Natural killer cell (primary cell): Measurements from ENCODE around the gene LIPA. TPM values are rescaled to one million over a fixed set of nuclear protein-coding genes. Genes with fewer than 3 reads are reported as not detected.
A peak's percentile ranks its signal among the peaks of the same experiment; 100 is the strongest.
"Not testable (repeated sequence)": the region's sequence is repeated elsewhere in the genome, so short reads cannot be mapped to it uniquely, and the experiment has no call there.

Experiments
- ATAC-seq, 3 donors: fragments of 150-1000 bp in 2 of 3; fragments of 200-7000 bp in 1 of 3; cut with Tn5 transposase; 1 replicate in 1 of 3; 2 replicates in 2 of 3; pipeline ENCODE4 v1.10.0; 2021; ENCODE audit warnings: mild to moderate bottlenecking in 2 of 3, moderate library complexity in 2 of 3
- DNase-seq, 2 donors: peaks; one replicate each; pipeline versions ENCODE4 v3.0.0 to v3.0.0-alpha.2; 2013 to 2021; ENCODE audit warnings: mixed read lengths in 1 of 2
- H3K27ac ChIP-seq: one replicate; pipeline ENCODE4 v1.5.1; 2013; ENCODE audit warnings: mild to moderate bottlenecking, low read length
- H3K27me3 ChIP-seq: one replicate; pipeline ENCODE4 v1.6.1; 2013; ENCODE audit warnings: low read length; ENCODE audit not compliant: control insufficient read depth, insufficient read depth
- H3K36me3 ChIP-seq: one replicate; pipeline ENCODE4 v1.6.1; 2013; ENCODE audit warnings: low read length; ENCODE audit not compliant: control insufficient read depth, insufficient read depth
- H3K4me1 ChIP-seq: one replicate; pipeline ENCODE4 v1.6.1; 2013; ENCODE audit warnings: low read length; ENCODE audit not compliant: control insufficient read depth, insufficient read depth
- H3K4me3 ChIP-seq: one replicate; pipeline ENCODE4 v1.5.1; 2013; ENCODE audit warnings: low read length
- H3K9me3 ChIP-seq: one replicate; pipeline ENCODE4 v1.6.1; 2013; ENCODE audit warnings: low read length; ENCODE audit not compliant: control insufficient read depth, insufficient read depth
- H3K27ac Mint-ChIP-seq, 2 donors: one replicate each; pipeline ENCODE4 v1.8.0; 2022; ENCODE audit warnings: mild to moderate bottlenecking in 2 of 2, mixed read lengths in 2 of 2, moderate library complexity in 1 of 2
- H3K27me3 Mint-ChIP-seq, 2 donors: one replicate each; pipeline ENCODE4 v1.8.0; 2022; ENCODE audit warnings: low read depth in 2 of 2, mixed read lengths in 2 of 2
- H3K36me3 Mint-ChIP-seq: one replicate; pipeline ENCODE4 v1.8.0; 2022; ENCODE audit warnings: mixed read lengths
- H3K4me1 Mint-ChIP-seq, 2 donors: one replicate each; pipeline ENCODE4 v1.8.0; 2022; ENCODE audit warnings: mixed read lengths in 2 of 2
- H3K4me3 Mint-ChIP-seq: one replicate; pipeline ENCODE4 v1.8.0; 2022; ENCODE audit warnings: mild to moderate bottlenecking, moderate library complexity, mixed read lengths
- H3K9me3 Mint-ChIP-seq, 2 donors: one replicate each; pipeline ENCODE4 v1.8.0; 2022; ENCODE audit warnings: mixed read lengths in 2 of 2
- WGBS: methylation state at CpG from one replicate; pipeline ENCODE4 v1.1.7; 2013; ENCODE audit warnings: missing lambda C conversion rate; ENCODE audit not compliant: insufficient coverage; 5-methylcytosine and 5-hydroxymethylcytosine counted together
- intact Hi-C: fragments of 100-400 bp; cut with micrococcal nuclease; formaldehyde crosslinking; loops from one replicate; pipeline ENCODE4 v1.14.2; 2022
- total RNA-seq, 4 donors: library from RNA; stranded (reverse); fragments of 120-200 nt in 1 of 4; gene quantifications; one replicate each; pipeline versions ENCODE4 v1.2.3 to v1.2.4, GENCODE V29; 2013 to 2022
- TF ChIP-seq, protein P1 (sequence below): fragments of 200-600 bp; IDR thresholded peaks from one replicate; pipeline ENCODE4 v1.8.0; 2022; ENCODE audit warnings: antibody characterized with exemption

Gene LIPA
- total RNA-seq, 3 donors from 2014 or later (not counting 1 experiment from before 2014, with no cell fraction given), result 41.0 to 43.3 (median 41.1) TPM

DNA sequence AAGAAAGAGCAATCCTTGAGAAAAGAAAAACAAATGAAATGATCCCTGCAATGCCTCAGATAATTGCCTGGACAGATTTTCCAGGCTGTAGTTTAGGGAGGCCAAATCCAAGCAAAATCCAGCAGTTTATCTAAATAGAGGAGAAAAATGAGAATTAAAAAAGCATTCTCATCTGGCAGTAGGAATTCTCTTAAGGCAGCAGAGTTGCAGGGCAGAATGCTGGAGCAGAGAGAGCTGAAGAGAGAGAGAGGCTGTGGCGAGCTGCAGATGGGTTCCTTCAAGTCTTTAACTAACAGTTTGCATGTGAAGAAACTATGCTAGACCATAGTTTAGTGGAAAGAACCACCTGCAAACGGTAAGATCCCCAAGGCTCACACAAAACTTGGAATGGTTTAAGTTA, 6.0 kb upstream of the LIPA start:
- DNase-seq (no peak), ATAC-seq (no peak)
- no peaks in the 10 kb centered on the region for H3K9me3 Mint-ChIP-seq
- H3K27ac Mint-ChIP-seq, result no peak overlapping the region
- intact Hi-C loops, result no loop called here
- H3K9me3 ChIP-seq, result peaks cover 4% of the 10 kb centered on the region
- H3K4me1 ChIP-seq, result peaks cover 4% of the 10 kb centered on the region
- H3K4me3 Mint-ChIP-seq, result no peak overlapping the region
- H3K36me3 Mint-ChIP-seq, result no peaks in the 10 kb centered on the region
- no peak overlapping the region for H3K4me3 ChIP-seq
- 86% methylated on average over 2 of the region's 2 CpGs for WGBS
- no peaks in the 10 kb centered on the region for H3K27me3 ChIP-seq
- H3K27ac ChIP-seq, result no peak overlapping the region
- H3K4me1 Mint-ChIP-seq, result no peaks in the 10 kb centered on the region
- H3K27me3 Mint-ChIP-seq, result peaks cover 25 to 43% of the 10 kb centered on the region in 2 donors
- TF ChIP-seq, protein P1, sequence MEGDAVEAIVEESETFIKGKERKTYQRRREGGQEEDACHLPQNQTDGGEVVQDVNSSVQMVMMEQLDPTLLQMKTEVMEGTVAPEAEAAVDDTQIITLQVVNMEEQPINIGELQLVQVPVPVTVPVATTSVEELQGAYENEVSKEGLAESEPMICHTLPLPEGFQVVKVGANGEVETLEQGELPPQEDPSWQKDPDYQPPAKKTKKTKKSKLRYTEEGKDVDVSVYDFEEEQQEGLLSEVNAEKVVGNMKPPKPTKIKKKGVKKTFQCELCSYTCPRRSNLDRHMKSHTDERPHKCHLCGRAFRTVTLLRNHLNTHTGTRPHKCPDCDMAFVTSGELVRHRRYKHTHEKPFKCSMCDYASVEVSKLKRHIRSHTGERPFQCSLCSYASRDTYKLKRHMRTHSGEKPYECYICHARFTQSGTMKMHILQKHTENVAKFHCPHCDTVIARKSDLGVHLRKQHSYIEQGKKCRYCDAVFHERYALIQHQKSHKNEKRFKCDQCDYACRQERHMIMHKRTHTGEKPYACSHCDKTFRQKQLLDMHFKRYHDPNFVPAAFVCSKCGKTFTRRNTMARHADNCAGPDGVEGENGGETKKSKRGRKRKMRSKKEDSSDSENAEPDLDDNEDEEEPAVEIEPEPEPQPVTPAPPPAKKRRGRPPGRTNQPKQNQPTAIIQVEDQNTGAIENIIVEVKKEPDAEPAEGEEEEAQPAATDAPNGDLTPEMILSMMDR, result no peak
- H3K36me3 ChIP-seq, result no peaks in the 10 kb centered on the region

DNA sequence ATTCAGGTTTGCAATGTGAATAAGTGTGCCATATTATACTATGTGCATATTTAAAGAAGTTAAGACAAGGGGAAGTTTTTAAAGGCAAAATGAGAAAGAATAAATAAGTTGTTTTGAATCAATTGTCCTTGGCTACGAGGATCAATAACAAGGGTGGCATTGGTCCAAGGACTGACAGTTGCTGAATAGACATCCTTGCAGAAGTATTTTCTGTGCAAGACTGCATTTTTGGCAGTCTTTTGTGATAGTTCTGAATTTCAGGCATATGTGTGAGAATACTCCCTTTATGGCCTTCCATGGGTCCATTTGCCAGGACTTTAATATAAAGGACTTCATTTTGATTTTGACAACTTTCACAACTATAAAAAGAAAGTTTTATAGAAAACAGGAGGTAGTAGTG, 5.4 kb upstream of the LIPA start:
- Histone ChIP-seq H3K27ac (no peak overlapping the region), H3K4me1 (peaks cover 4% of the 10 kb centered on the region), H3K36me3 (no peaks in the 10 kb centered on the region), H3K27me3 (no peaks in the 10 kb centered on the region), H3K9me3 (peaks cover 4% of the 10 kb centered on the region), H3K4me3 (no peak overlapping the region)
- DNase-seq (no peak), ATAC-seq (no peak)
- TF ChIP-seq, protein P1, result no peak
- H3K27ac Mint-ChIP-seq, result no peak overlapping the region
- 87% methylated on average over 1 of the region's 1 CpG for WGBS
- intact Hi-C loops, result no loop called here
- no peak overlapping the region for H3K4me3 Mint-ChIP-seq
- H3K9me3 Mint-ChIP-seq, result no peaks in the 10 kb centered on the region
- H3K4me1 Mint-ChIP-seq, result peaks cover 0 to 5% of the 10 kb centered on the region in 2 donors
- peaks cover 25 to 43% of the 10 kb centered on the region in 2 donors for H3K27me3 Mint-ChIP-seq
- H3K36me3 Mint-ChIP-seq, result no peaks in the 10 kb centered on the region

DNA sequence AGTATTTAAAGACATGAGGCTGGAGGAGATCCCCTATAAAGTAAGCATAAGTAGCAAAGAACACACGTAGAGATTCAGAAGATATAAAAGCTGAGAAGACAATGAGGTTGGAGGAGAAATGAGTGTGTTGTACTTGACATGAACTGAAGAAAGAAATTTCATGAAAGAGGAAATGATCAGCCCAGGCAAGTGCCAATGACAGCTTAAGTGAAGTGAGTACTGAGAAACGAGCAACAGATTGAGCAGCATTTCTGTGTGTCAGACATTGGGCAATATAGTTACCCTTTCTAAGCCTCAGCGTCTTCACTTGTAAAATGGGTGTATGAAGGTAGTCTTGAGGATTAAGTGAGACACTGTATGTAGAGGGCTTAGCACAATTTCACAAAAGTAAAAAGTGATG, 4.8 kb upstream of the LIPA start:
- H3K4me1 ChIP-seq, result peaks cover 4% of the 10 kb centered on the region
- H3K27me3 ChIP-seq, result no peaks in the 10 kb centered on the region
- H3K27ac ChIP-seq, result no peak overlapping the region
- DNase-seq, result no peak
- no peak overlapping the region for H3K4me3 Mint-ChIP-seq
- H3K36me3 ChIP-seq, result no peaks in the 10 kb centered on the region
- 75% methylated on average over 3 of the region's 3 CpGs for WGBS
- no peaks in the 10 kb centered on the region for H3K9me3 Mint-ChIP-seq
- peaks cover 25 to 43% of the 10 kb centered on the region in 2 donors for H3K27me3 Mint-ChIP-seq
- no peak overlapping the region for H3K27ac Mint-ChIP-seq
- peaks cover 4% of the 10 kb centered on the region for H3K9me3 ChIP-seq
- TF ChIP-seq, protein P1, result no peak
- intact Hi-C loops, result no loop called here
- no peak for ATAC-seq
- no peak overlapping the region for H3K4me3 ChIP-seq
- H3K4me1 Mint-ChIP-seq, result peaks cover 0 to 9% of the 10 kb centered on the region in 2 donors
- no peaks in the 10 kb centered on the region for H3K36me3 Mint-ChIP-seq

DNA sequence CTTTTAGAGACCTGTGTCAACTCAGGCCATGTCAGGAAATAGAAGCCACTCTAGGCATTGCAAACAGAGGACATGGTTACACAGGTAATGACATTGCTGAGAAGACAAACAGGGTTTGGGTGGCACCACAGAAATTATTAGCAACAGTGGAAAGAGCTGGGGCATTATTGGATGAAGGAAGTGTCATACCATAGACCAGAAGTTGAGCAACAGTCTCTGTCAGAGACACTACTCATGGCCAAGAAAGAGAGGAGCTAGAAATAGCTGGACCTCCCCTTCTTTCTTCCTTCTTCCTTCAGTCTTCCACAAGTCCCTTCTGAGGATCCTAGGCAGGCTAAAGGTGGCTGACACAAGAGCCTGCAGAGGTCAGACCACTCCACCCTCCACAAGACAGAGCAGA, 4.2 kb upstream of the LIPA start:
- Histone ChIP-seq H3K27ac (no peak overlapping the region), H3K4me1 (peaks cover 10% of the 10 kb centered on the region), H3K27me3 (no peaks in the 10 kb centered on the region), H3K9me3 (peaks cover 4% of the 10 kb centered on the region), H3K4me3 (no peak overlapping the region), H3K36me3 (no peaks in the 10 kb centered on the region)
- ATAC-seq (no peak), DNase-seq (no peak)
- TF ChIP-seq, protein P1, result no peak
- H3K36me3 Mint-ChIP-seq, result no peaks in the 10 kb centered on the region
- peaks cover 25 to 43% of the 10 kb centered on the region in 2 donors for H3K27me3 Mint-ChIP-seq
- H3K9me3 Mint-ChIP-seq, result no peaks in the 10 kb centered on the region
- H3K27ac Mint-ChIP-seq, result peak overlapping the region in 1 of 2 donors; percentile 5
- peaks cover 5 to 14% of the 10 kb centered on the region in 2 donors for H3K4me1 Mint-ChIP-seq
- intact Hi-C loops, result no loop called here
- H3K4me3 Mint-ChIP-seq, result no peak overlapping the region

DNA sequence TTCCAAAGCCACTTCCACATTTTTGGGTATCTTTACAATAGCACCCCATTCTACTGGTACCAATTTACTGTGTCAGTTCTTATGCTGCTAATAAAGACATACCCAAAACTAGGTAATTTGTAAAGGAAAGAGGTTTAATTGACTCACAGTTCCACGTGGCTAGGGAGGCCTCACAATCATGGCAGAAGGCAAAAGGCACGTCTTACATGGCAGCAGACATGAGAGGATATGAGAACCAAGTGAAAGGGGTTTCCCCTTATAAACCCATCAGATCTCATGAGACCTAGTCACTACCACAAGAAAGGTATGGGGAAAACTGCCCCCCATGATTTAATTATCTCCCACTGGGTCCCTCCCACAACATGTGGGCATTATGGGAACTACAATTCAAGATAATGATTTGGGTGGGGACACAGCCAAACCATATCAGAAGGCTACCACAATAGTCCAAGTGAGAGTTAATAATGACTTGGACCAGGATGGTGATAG, 3.6 kb upstream of the LIPA start:
- H3K9me3 ChIP-seq, H3K36me3 Mint-ChIP-seq, H3K36me3 ChIP-seq, H3K27ac ChIP-seq, H3K4me3 ChIP-seq, H3K4me1 ChIP-seq, intact Hi-C loops, H3K4me3 Mint-ChIP-seq, DNase-seq, H3K27me3 ChIP-seq, H3K9me3 Mint-ChIP-seq, ATAC-seq: not testable (repeated sequence)
- peak overlapping the region in 1 of 2 donors; percentile 5 for H3K27ac Mint-ChIP-seq
- WGBS, result 71% methylated on average over 2 of the region's 2 CpGs
- peaks cover 10 to 18% of the 10 kb centered on the region in 2 donors for H3K4me1 Mint-ChIP-seq
- H3K27me3 Mint-ChIP-seq, result peaks cover 25 to 43% of the 10 kb centered on the region in 2 donors
